HG02943 (cell line): Measurements from ENCODE around the gene HSD3B1.

ENCODE experiments used
- ATAC-seq: cut with Tn5 transposase; IDR thresholded peaks from one replicate; pipeline ENCODE4 v1.9.1; 2021; ENCODE audit warnings: mild to moderate bottlenecking, low read depth, moderate library complexity; ENCODE audit not compliant: unreplicated experiment

The HSD3B1 gene

GRCh38 chr1:119506941-119507340 is at the start of gene HSD3B1:
HSD3B1 (plus strand) TSS chr1:119507210; CDS start chr1:119507477, 267 bp downstream.
- ATAC-seq = no peak

GRCh38 chr1:119462964-119463363 is 44.0 kb upstream of the HSD3B1 start:
- no peak for ATAC-seq

- ATAC-seq = no peak
These were observed 43.4 kb upstream of the HSD3B1 start for GRCh38 chr1:119463569-119463968.

- ATAC-seq = no peak
These were observed 40.6 kb upstream of the HSD3B1 start for GRCh38 chr1:119466445-119466844.

GRCh38 chr1:119467219-119467618 is 39.8 kb upstream of the HSD3B1 start:
- no peak for ATAC-seq

- no peak for ATAC-seq
These were observed 38.9 kb upstream of the HSD3B1 start for GRCh38 chr1:119467857-119468668.

GRCh38 chr1:119469741-119470140 is 37.3 kb upstream of the HSD3B1 start:
- ATAC-seq = no peak

GRCh38 chr1:119470377-119470776 is 36.6 kb upstream of the HSD3B1 start:
- ATAC-seq = no peak

- ATAC-seq = no peak
These were observed 36.1 kb upstream of the HSD3B1 start for GRCh38 chr1:119470958-119471357.

- no peak for ATAC-seq
These were observed 35.4 kb upstream of the HSD3B1 start for GRCh38 chr1:119471566-119471965.

GRCh38 chr1:119472080-119472818 is 34.8 kb upstream of the HSD3B1 start:
- no peak for ATAC-seq

GRCh38 chr1:119472819-119473175 is 34.2 kb upstream of the HSD3B1 start:
- ATAC-seq = no peak

- no peak for ATAC-seq
These were observed 31.1 kb upstream of the HSD3B1 start for GRCh38 chr1:119475866-119476439.

- no peak for ATAC-seq
These were observed 29.3 kb upstream of the HSD3B1 start for GRCh38 chr1:119477710-119478109.

GRCh38 chr1:119480175-119480574 is 26.8 kb upstream of the HSD3B1 start:
- no peak for ATAC-seq

GRCh38 chr1:119481951-119482350 is 25.1 kb upstream of the HSD3B1 start:
- no peak for ATAC-seq

GRCh38 chr1:119482517-119483425 is 24.2 kb upstream of the HSD3B1 start:
- ATAC-seq = no peak

GRCh38 chr1:119483441-119484200 is 23.4 kb upstream of the HSD3B1 start:
- no peak for ATAC-seq

GRCh38 chr1:119485201-119485600 is 21.8 kb upstream of the HSD3B1 start:
- no peak for ATAC-seq

GRCh38 chr1:119488216-119488615 is 18.8 kb upstream of the HSD3B1 start:
- ATAC-seq = no peak
